ENCODE data around the gene QRICH1.
"Not testable (repeated sequence)": the region's sequence is repeated elsewhere in the genome, so short reads cannot be mapped to it uniquely, and the experiment has no call there.

The QRICH1 gene

DNA sequence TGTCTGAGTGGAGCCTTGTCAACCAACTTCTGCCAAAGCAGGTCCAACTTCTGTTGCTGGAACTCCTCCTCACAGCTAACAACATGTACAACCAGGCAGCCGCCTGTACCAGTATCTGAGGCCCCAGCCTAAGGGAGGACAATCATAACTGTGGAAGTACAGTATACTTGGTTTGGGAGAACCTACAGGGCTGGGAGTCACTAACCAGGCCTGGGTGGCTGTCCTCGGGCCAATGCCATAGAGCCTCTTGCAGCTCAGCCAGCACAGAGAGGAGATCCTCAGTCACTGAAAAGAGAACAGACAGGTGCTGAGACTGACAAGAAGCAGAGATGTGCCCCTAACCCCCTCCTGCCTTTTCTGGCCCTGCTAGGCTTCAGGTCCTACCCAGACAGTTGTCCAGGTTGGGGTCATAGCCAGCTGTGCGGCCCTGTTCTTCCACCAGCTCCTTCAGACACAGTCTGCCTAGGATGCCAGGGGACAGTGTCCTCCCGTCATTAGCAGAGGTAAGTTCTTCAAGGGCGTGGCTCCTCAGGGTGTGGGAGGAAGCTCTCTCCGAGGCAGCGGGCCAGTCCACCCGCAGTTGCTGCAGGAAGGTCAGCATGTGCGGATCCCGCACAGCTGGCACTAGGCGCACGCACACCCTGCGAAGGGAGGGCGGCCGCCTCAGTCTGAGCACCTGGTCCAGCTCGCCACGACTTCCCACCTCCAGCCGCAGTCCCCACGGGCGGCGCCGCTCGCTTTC is 76.5 kb downstream of the QRICH1 start:
- DNase-seq (ENCODE audit: low read depth): no peak

GRCh38 chr3:49016414-49017228 is 77.2 kb downstream of the QRICH1 start:
- no peak for DNase-seq (ENCODE audit: low read depth)

- DNase-seq (ENCODE audit: low read depth): no peak
Measured at GRCh38 chr3:49015765-49016164, 78.1 kb downstream of the QRICH1 start.

DNA sequence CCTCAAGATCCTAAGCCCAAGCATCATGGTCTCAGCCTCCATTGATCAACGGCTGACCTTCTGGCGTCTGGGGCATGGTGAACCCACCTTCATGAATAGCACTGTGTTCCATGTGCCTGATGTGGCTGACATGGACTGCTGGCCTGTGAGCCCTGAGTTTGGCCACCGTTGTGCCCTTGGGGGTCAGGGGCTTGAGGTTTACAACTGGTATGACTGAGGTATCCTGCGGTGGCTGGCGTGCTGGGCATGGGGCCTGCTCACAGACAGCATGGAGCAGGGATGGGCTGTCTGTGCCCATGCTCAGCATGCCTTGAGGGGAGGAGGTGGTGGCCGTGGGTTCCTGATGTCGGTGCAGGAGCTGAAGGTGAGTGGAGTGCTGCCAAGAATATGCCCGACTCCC is 78.8 kb downstream of the QRICH1 start:
- DNase-seq (ENCODE audit: low read depth): no peak

DNA sequence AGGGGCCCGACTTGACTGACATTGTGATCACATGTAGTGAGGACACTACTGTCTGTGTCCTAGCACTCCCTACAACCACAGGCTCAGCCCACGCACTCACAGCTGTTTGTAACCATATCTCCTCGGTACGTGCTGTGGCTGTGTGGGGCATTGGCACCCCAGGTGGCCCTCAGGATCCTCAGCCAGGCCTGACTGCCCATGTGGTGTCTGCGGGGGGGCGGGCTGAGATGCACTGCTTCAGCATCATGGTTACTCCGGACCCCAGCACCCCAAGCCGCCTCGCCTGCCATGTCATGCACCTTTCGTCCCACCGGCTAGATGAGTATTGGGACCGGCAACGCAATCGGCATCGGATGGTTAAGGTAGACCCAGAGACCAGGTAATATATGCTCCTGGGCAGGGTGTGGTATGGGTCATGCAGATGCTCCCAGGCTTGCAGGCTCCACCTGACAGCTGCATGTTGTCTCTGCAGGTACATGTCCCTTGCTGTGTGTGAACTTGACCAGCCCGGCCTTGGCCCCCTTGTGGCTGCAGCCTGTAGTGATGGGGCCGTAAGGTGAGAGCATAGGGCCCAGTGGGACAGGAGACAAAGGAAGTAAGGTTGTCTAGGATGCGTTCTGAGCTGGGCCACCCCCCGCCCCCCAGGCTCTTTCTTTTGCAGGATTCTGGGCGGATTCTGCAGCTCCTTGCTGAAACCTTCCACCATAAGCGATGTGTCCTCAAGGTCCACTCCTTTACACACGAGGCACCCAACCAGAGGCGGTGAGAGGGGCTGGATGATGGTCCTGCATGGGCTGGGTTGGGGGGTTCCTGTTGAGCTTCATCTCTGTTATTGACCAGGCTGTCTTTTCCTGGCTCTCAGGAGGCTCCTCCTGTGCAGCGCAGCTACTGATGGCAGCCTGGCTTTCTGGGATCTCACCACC is 79.9 kb downstream of the QRICH1 start:
- peak; percentile 46 for DNase-seq (ENCODE audit: low read depth)

DNA sequence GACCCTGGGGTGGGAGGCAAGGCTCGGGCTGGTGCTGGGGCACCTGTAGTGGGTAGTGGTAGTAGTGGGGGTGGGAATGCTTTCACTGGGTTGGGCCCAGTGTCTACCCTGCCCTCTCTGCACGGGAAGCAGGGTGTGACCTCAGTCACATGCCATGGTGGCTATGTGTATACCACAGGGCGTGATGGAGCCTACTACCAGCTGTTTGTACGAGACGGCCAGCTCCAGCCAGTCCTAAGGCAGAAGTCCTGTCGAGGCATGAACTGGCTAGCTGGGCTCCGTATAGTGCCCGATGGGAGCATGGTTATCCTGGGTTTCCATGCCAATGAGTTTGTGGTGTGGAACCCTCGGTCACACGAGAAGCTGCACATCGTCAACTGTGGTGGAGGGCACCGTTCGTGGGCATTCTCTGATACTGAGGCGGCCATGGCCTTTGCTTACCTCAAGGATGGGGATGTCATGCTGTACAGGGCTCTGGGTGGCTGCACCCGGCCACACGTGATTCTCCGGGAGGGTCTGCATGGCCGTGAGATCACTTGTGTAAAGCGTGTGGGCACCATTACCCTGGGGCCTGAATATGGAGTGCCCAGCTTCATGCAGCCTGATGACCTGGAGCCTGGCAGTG is 80.6 kb downstream of the QRICH1 start:
- no peak for DNase-seq (ENCODE audit: low read depth)

- DNase-seq (ENCODE audit: low read depth): no peak
Measured at GRCh38 chr3:49012441-49013017, 81.3 kb downstream of the QRICH1 start.

GRCh38 chr3:49009396-49009795 is 84.5 kb downstream of the QRICH1 start:
- DNase-seq (ENCODE audit: low read depth): no peak

DNA sequence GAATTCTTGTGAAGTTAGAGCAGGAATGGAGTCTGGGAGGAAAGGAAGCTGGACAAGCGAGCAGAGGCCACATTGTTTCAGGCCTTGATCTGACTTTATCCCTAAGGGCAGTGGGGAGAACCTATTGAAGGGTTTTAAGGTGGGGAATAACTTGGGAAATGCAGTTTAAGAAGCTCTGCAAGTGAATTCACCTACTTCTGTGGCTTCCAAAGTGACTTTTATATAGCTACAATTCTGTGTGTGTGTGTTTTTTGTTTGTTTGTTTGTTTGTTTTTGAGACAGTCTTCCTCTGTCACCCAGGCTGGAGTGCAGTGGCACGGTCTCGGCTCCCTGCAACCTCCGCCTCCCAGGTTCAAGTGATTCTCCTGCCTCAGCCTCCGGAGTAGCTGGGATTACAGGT is 85.2 kb downstream of the QRICH1 start:
- not testable (repeated sequence) for DNase-seq (ENCODE audit: low read depth)

- peak; percentile 87 for DNase-seq (ENCODE audit: low read depth)
Measured at GRCh38 chr3:49007771-49008528, 85.9 kb downstream of the QRICH1 start.

- DNase-seq (ENCODE audit: low read depth): peak; percentile 96
Measured at GRCh38 chr3:49007068-49007770, 86.7 kb downstream of the QRICH1 start, which contains the start of gene WDR6. Gene WDR6, plus strand, starts transcription at chr3:49007391. Its CDS starts 41 bp downstream, at chr3:49007432.

DNA sequence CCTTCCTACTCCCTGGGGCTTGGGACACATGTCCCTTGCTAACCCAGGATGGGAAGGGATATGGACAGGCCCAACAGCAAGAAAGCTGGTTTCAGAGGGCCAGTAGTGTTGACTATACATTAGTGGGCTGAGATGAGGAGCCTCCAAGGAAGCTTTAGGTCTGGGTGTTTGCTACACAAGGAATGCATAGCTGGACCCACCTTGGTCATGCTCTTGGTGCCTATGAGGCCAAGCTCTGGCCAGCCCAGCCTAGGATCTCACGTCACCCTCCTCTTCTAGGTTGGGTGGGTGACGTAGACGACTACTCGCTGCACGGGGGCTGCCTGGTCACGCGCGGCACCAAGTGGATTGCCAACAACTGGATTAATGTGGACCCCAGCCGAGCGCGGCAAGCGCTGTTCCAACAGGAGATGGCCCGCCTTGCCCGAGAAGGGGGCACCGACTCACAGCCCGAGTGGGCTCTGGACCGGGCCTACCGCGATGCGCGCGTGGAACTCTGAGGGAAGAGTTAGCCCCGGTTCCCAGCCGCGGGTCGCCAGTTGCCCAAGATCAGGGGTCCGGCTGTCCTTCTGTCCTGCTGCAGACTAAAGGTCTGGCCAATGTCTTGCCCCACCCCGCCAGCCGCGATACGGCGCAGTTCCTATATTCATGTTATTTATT is 87.3 kb downstream of the QRICH1 start:
- DNase-seq (ENCODE audit: low read depth): no peak

GRCh38 chr3:49005998-49006397 is 87.9 kb downstream of the QRICH1 start:
- no peak for DNase-seq (ENCODE audit: low read depth)

- no peak for DNase-seq (ENCODE audit: low read depth)
Measured at GRCh38 chr3:49005303-49005680, 88.6 kb downstream of the QRICH1 start.

DNA sequence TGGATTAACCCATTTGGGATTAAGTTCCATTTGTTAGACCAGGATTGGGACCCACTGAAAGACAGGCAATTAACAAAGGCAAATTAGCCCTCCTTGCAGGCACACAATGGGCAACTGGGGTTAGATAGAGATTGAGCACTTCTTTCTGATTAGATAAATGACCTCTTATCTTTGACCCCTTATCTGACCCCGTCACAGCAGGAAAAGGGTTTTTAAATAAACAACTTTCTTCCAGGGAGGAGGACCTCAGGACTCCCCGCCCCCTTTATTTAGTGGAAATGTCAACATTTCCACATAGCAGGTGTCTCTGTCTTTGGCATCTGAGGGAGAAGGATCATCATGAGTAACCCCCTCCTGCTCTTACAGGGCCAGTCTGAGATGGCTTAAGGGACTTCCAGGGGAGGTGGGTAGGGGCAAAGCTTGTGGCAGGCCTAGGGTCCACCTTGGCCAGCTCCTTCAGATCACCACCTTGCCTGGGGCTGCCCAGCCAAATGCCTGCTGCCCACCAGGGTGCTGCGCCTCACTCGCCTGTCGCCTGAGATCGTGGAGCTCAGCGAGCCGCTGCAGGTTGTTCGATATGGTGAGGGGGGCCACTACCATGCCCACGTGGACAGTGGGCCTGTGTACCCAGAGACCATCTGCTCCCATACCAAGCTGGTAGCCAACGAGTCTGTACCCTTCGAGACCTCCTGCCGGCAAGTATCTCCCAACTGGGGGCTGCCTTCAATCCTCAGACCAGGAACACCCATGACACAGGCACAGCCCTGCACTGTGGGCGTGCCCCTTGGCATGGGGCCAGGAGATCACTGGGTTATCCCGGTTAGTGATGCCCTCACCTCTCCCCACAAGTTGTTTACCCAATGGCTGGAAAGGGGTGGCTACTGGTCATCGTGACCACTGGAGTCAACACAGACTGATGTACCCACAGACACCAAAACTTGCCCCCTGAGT is 89.2 kb downstream of the QRICH1 start:
- no peak for DNase-seq (ENCODE audit: low read depth)

- no peak for DNase-seq (ENCODE audit: low read depth)
Measured at GRCh38 chr3:49001155-49001554, 92.7 kb downstream of the QRICH1 start.

GRCh38 chr3:48999085-48999858 is 94.6 kb downstream of the QRICH1 start:
- no peak for DNase-seq (ENCODE audit: low read depth)

All from activated T-cell treated with anti-CD3 and anti-CD28 coated beads for 48 hours (primary cell).